A549 (cell line): ENCODE data around the gene POLR2C. TPM values are rescaled to one million over a fixed set of nuclear protein-coding genes. Genes with fewer than 3 reads are reported as not detected.
A peak's percentile ranks its signal among the peaks of the same experiment; 100 is the strongest.

Experiments used
- ATAC-seq, 2 experiments: fragments of 200-7000 bp in 1 of 2; fragments of >200 bp in 1 of 2; cut with Nextera tagmentation in 1 of 2; cut with Tn5 transposase in 1 of 2; 3 replicates each; pipeline versions ENCODE4 v1.8.0 to v1.9.1; 2018 to 2020; ENCODE audit warnings: mild to moderate bottlenecking in 1 of 2, moderate library complexity in 1 of 2
- CTCF ChIA-PET: fragments of 300-600 bp; sonication (Branson Sonifier 250); formaldehyde crosslinking; extraction: SDS; loops from one replicate; lab custom pipeline; 2021; ENCODE audit warnings: antibody characterized with exemption, inconsistent platforms; lab: Yijun Ruan, JAX
- POLR2A ChIA-PET: fragments of 350-600 bp; formaldehyde crosslinking; extraction: SDS; loops from one replicate; lab custom pipeline; 2021; ENCODE audit warnings: antibody characterized with exemption, inconsistent platforms; lab: Yijun Ruan, JAX
- DNase-seq, 2 experiments: peaks; one replicate each; pipeline versions ENCODE4 v3.0.0 to v3.0.0-alpha.2; 2011 to 2016; ENCODE audit warnings: low read depth in 1 of 2, low spot score in 1 of 2
- FAIRE-seq: peaks from 2 replicates; lab custom pipeline; 2011; peaks lifted over from hg19 to GRCh38; lab: Jason Lieb, UNC
- H3K27ac ChIP-seq, 2 experiments: fragments of >200 bp; sonication (Bioruptor Twin); formaldehyde crosslinking; 3 replicates each; pipeline ENCODE4 v1.5.1; 2016 to 2017
- H3K4me1 ChIP-seq: fragments of >200 bp; sonication (Bioruptor Twin); formaldehyde crosslinking; 3 replicates; pipeline ENCODE4 v1.6.1; 2016
- H3K4me2 ChIP-seq: fragments of >200 bp; sonication (Bioruptor Twin); formaldehyde crosslinking; 3 replicates; pipeline ENCODE4 v1.6.1; 2016
- H3K4me3 ChIP-seq: fragments of >200 bp; sonication (Bioruptor Twin); formaldehyde crosslinking; 3 replicates; pipeline ENCODE4 v1.5.1; 2016
- H3K9me3 ChIP-seq: fragments of >200 bp; sonication (Bioruptor Twin); formaldehyde crosslinking; 3 replicates; pipeline ENCODE4 v1.6.1; 2016
- CEBPB ChIP-seq, 2 experiments: fragments of >200 bp in 1 of 2; sonication (Bioruptor Twin) in 1 of 2; formaldehyde crosslinking in 1 of 2; IDR thresholded peaks; 2 replicates each; pipeline ENCODE4 v1.6.1; 2012 to 2016
- CHD2 ChIP-seq: fragments of 150-350 bp; IDR thresholded peaks from 2 replicates; pipeline ENCODE4 v1.6.1; 2014; ENCODE audit warnings: low read length; ENCODE audit not compliant: partially characterized antibody
- CTCF ChIP-seq: fragments of >200 bp; sonication (Bioruptor Twin); formaldehyde crosslinking; IDR thresholded peaks from 3 replicates; pipeline ENCODE4 v1.5.1; 2016
- EHF ChIP-seq: fragments of 250-450 bp; sonication (Bioruptor Pico); IDR thresholded peaks from 2 replicates; pipeline ENCODE4 v1.5.0; 2020; ENCODE audit warnings: mild to moderate bottlenecking
- EP300 ChIP-seq, 2 experiments: fragments of >200 bp; sonication (Bioruptor Twin); formaldehyde crosslinking; IDR thresholded peaks; 2 replicates in 1 of 2; 3 replicates in 1 of 2; pipeline ENCODE4 v1.6.1; 2016 to 2017
- ESRRA ChIP-seq: fragments of 150-350 bp; IDR thresholded peaks from 2 replicates; pipeline ENCODE4 v1.6.1; 2014; ENCODE audit warnings: mild to moderate bottlenecking, low read length, borderline replicate concordance
- FOSB ChIP-seq: fragments of 250-450 bp; sonication (Bioruptor Pico); IDR thresholded peaks from 2 replicates; pipeline ENCODE4 v1.5.0; 2020; ENCODE audit warnings: mild to moderate bottlenecking, moderate library complexity
- HDAC2 ChIP-seq: fragments of 200-600 bp; sonication (generic); IDR thresholded peaks from 2 replicates; pipeline ENCODE4 v1.6.1; 2016
- HES2 ChIP-seq: fragments of >200 bp; sonication (Bioruptor Twin); formaldehyde crosslinking; IDR thresholded peaks from 2 replicates; pipeline ENCODE4 v1.6.1; 2016
- HEYL ChIP-seq: fragments of 250-450 bp; sonication (Bioruptor Pico); IDR thresholded peaks from 2 replicates; pipeline ENCODE4 v1.8.0; 2021; ENCODE audit warnings: mild to moderate bottlenecking, moderate library complexity
- HOXB13 ChIP-seq: fragments of 250-450 bp; sonication (Bioruptor Pico); IDR thresholded peaks from 2 replicates; pipeline ENCODE4 v1.5.0; 2020; ENCODE audit warnings: low read depth, mild to moderate bottlenecking, moderate library complexity
- JUN ChIP-seq, 2 experiments: fragments of >200 bp; sonication (Bioruptor Twin); formaldehyde crosslinking; IDR thresholded peaks; 2 replicates in 1 of 2; 3 replicates in 1 of 2; pipeline ENCODE4 v1.6.1; 2016 to 2017
- PHF8 ChIP-seq: fragments of 200-600 bp; sonication (generic); IDR thresholded peaks from 2 replicates; pipeline ENCODE4 v1.6.1; 2016; ENCODE audit warnings: low read depth, mild to moderate bottlenecking, antibody characterized with exemption, moderate library complexity, borderline replicate concordance
- RCOR1 ChIP-seq: fragments of 150-350 bp; IDR thresholded peaks from 2 replicates; pipeline ENCODE4 v1.6.1; 2014; ENCODE audit warnings: antibody characterized with exemption, low read length, low read depth
- RNF2 ChIP-seq: fragments of 200-600 bp; sonication (generic); IDR thresholded peaks from 2 replicates; pipeline ENCODE4 v1.6.1; 2016; ENCODE audit warnings: low read depth, mild to moderate bottlenecking, antibody characterized with exemption, moderate library complexity, borderline replicate concordance
- SMC3 ChIP-seq: fragments of >200 bp; sonication (Bioruptor Twin); formaldehyde crosslinking; IDR thresholded peaks from 3 replicates; pipeline ENCODE4 v1.6.1; 2018; ENCODE audit warnings: inconsistent platforms
- ZSCAN20 ChIP-seq: fragments of 250-450 bp; sonication (Bioruptor Pico); IDR thresholded peaks from 2 replicates; pipeline ENCODE4 v1.8.0; 2022; ENCODE audit warnings: mild to moderate bottlenecking, moderate library complexity
- WGBS: methylation state at CpG from one replicate; pipeline ENCODE4 v1.1.6; 2017; ENCODE audit errors: missing lambda C conversion rate; 5-methylcytosine and 5-hydroxymethylcytosine counted together
- polyA plus RNA-seq, 4 experiments: library from polyadenylated mRNA; depleted of rRNA in 3 of 4; stranded (reverse); fragments of >200 nt; fragmentation: RNase III in 1 of 4; extraction: RNeasy Plus Mini Kit Qiagen cat#74134 plus additional on column Dnase treatment in 1 of 4; gene quantifications; 2 replicates in 3 of 4; 3 replicates in 1 of 4; pipeline ENCODE4 v1.2.3, GENCODE V29; 2011 to 2017
- TF ChIP-seq, protein P1 (sequence below): fragments of 450-650 bp; IDR thresholded peaks from 2 replicates; pipeline ENCODE4 v1.6.1; 2014; ENCODE audit warnings: antibody characterized with exemption
- TF ChIP-seq, protein P2 (sequence below): IDR thresholded peaks from 2 replicates; pipeline ENCODE4 v1.6.1; 2012
- TF ChIP-seq, protein P3 (sequence below): IDR thresholded peaks from 2 replicates; pipeline ENCODE4 v1.6.1; 2012; ENCODE audit warnings: low read depth, borderline replicate concordance

The POLR2C gene
- polyA plus RNA-seq, 2 of the 4 experiments (the other 2 are of a cell fraction), result 148 to 229 TPM

DNA sequence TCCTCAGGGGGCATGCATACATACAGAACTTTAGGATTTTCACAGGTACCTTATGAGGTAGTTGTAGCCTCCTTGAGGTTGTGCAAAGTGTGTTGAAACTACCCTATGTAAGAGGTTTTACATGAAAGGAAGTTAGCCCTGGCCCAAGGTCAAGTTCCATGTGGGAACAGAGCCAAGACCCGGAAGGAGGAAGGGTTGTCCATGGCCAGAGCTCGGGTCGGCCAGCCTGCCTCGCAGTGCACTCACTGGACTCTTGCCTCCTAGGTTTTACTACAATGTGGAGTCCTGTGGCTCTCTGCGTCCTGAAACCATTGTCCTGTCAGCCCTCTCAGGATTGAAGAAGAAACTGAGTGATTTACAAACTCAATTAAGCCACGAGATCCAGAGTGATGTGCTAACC is 8.2 kb downstream of the POLR2C start:
- H3K4me2 ChIP-seq, result peak overlapping the region; percentile 87
- peak overlapping the region; percentile 96 to 98 for H3K27ac ChIP-seq
- CTCF ChIA-PET, result interaction anchor here (0.7 to 3.1 kb wide), 10 partner anchors 9 to 52 kb away, joined by 3 to 24 read pairs (median 4); partner anchors contain the start of gene POLR2C
- H3K4me3 ChIP-seq, result peak overlapping the region; percentile 26; the same call in 2 of the 3 replicates
- WGBS, result 18% methylated on average over 6 of the region's 6 CpGs
- TF ChIP-seq HOXB13, result peak; percentile 15; the same call in 1 of the 2 replicates
- TF ChIP-seq JUN (IDR thresholded peaks at IDR 0.05), result peak in 1 of 2 experiments; percentile 40; a peak in 1 of 5 replicates
- no peak for TF ChIP-seq HEYL
- TF ChIP-seq CTCF, result 0 out of 3 replicates have a peak, but pooled peaks have one; percentile 6
- peak in 1 of 2 experiments; percentile 42; a peak in 1 of 4 replicates for TF ChIP-seq CEBPB (IDR thresholded peaks at IDR 0.05)
- TF ChIP-seq, protein P1, sequence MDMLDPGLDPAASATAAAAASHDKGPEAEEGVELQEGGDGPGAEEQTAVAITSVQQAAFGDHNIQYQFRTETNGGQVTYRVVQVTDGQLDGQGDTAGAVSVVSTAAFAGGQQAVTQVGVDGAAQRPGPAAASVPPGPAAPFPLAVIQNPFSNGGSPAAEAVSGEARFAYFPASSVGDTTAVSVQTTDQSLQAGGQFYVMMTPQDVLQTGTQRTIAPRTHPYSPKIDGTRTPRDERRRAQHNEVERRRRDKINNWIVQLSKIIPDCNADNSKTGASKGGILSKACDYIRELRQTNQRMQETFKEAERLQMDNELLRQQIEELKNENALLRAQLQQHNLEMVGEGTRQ, result no peak
- TF ChIP-seq SMC3, result peak; percentile 8; the same call in 1 of the 3 replicates
- TF ChIP-seq ESRRA, result 0 out of 2 replicates have a peak, but pooled peaks have one; percentile 35
- TF ChIP-seq PHF8, result no peak
- peak; percentile 58; the same call in 1 of the 2 replicates for TF ChIP-seq ZSCAN20 (CRISPR knock-in tag)
- TF ChIP-seq RNF2, result no peak
- TF ChIP-seq EHF (CRISPR knock-in tag), result 0 out of 2 replicates have a peak, but pooled peaks have one; percentile 27
- TF ChIP-seq EP300 (IDR thresholded peaks at IDR 0.05), result peak; percentile 34; a peak in 1 of 5 replicates
- POLR2A ChIA-PET, result interaction anchor here (0.6 to 3.0 kb wide), 4 partner anchors 8 to 119 kb away, joined by 6 to 25 read pairs (median 11); partner anchors contain the start of genes CIAPIN1, COQ9 and POLR2C
- H3K9me3 ChIP-seq, result no peaks in the 10 kb centered on the region
- FAIRE-seq (peak; percentile 68), DNase-seq (peak in 1 of 2 experiments; percentile 66), ATAC-seq (peak in 1 of 2 experiments; percentile 3; a peak in 2 of 6 replicates)
- peaks cover 93% of the 10 kb centered on the region for H3K4me1 ChIP-seq

DNA sequence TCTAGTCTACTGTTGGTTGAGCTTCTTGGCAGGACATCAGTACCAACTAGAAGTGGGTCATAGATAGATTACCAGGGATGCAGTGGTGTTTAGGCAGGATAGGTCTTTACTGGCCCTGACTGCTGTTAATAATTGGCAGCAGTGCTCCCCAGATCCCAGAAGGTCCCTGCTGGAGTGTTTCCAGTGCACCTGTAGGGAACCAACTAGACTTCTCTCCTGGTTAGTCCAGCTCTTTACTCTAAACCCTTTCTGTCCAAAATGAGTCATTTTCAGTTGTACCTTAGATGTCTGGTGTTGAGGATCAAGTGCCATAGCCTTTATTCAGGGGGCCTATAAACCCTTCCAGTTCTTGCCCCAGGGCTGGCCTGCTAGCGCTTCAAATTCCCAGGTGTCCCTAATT is 8.7 kb downstream of the POLR2C start:
- 13% methylated on average over 1 of the region's 1 CpG for WGBS
- H3K4me1 ChIP-seq, result peaks cover 94% of the 10 kb centered on the region
- TF ChIP-seq RCOR1, result no peak
- no peak for TF ChIP-seq EHF (CRISPR knock-in tag)
- no peak for TF ChIP-seq CHD2
- no peak for TF ChIP-seq HES2
- no peak for TF ChIP-seq CTCF
- TF ChIP-seq, protein P2, sequence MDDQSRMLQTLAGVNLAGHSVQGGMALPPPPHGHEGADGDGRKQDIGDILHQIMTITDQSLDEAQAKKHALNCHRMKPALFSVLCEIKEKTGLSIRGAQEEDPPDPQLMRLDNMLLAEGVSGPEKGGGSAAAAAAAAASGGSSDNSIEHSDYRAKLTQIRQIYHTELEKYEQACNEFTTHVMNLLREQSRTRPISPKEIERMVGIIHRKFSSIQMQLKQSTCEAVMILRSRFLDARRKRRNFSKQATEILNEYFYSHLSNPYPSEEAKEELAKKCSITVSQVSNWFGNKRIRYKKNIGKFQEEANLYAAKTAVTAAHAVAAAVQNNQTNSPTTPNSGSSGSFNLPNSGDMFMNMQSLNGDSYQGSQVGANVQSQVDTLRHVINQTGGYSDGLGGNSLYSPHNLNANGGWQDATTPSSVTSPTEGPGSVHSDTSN, result no peak
- no peak for TF ChIP-seq FOSB (CRISPR knock-in tag)
- no peak for TF ChIP-seq HDAC2
- TF ChIP-seq EP300 (IDR thresholded peaks at IDR 0.05), result no peak
- TF ChIP-seq, protein P3, sequence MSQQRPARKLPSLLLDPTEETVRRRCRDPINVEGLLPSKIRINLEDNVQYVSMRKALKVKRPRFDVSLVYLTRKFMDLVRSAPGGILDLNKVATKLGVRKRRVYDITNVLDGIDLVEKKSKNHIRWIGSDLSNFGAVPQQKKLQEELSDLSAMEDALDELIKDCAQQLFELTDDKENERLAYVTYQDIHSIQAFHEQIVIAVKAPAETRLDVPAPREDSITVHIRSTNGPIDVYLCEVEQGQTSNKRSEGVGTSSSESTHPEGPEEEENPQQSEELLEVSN, result no peak
- ATAC-seq (peak; percentile 14 to 19; a peak in 5 of 6 replicates), FAIRE-seq (no peak), DNase-seq (peak in 1 of 2 experiments; percentile 68)
- ChIA-PET CTCF (interaction anchor here (0.7 to 3.1 kb wide), 8 partner anchors 9 to 53 kb away, joined by 3 to 24 read pairs (median 4); partner anchors contain the start of gene POLR2C), POLR2A (interaction anchor here (0.6 to 3.0 kb wide), 4 partner anchors 9 to 118 kb away, joined by 6 to 25 read pairs (median 11); partner anchors contain the start of genes CIAPIN1, COQ9 and POLR2C)
- H3K4me3 ChIP-seq, result peak overlapping the region; percentile 26; the same call in 2 of the 3 replicates
- H3K9me3 ChIP-seq, result no peaks in the 10 kb centered on the region
- peak overlapping the region; percentile 96 to 98 for H3K27ac ChIP-seq
- H3K4me2 ChIP-seq, result peak overlapping the region; percentile 87
